GM13977 (cell line): Measurements from ENCODE around the gene ALKBH2.

ENCODE experiments used
- DNase-seq: peaks from one replicate; pipeline ENCODE4 v3.0.0; 2012; ENCODE audit warnings: low spot score
- in situ Hi-C: fragments of 300-500 bp; cut with MboI; formaldehyde crosslinking; loops from one replicate; pipeline ENCODE4 v1.12.0; 2022; ENCODE audit warnings: low sequenced_read_pairs, low pct_unique_long_range_greater_than_20kb, mixed read lengths, inconsistent platforms; ENCODE audit not compliant: unreplicated experiment
- TF ChIP-seq, protein P1 (sequence below): IDR thresholded peaks from 2 replicates; pipeline ENCODE4 v1.5.1; 2012; ENCODE audit warnings: mild to moderate bottlenecking, control low read depth; ENCODE audit not compliant: insufficient read depth; ENCODE audit errors: extremely low read depth, missing control alignments

ALKBH2 gene

GRCh38 chr12:109085590-109085989 lies 7.7 kb downstream of the ALKBH2 start:
- TF ChIP-seq, protein P1, sequence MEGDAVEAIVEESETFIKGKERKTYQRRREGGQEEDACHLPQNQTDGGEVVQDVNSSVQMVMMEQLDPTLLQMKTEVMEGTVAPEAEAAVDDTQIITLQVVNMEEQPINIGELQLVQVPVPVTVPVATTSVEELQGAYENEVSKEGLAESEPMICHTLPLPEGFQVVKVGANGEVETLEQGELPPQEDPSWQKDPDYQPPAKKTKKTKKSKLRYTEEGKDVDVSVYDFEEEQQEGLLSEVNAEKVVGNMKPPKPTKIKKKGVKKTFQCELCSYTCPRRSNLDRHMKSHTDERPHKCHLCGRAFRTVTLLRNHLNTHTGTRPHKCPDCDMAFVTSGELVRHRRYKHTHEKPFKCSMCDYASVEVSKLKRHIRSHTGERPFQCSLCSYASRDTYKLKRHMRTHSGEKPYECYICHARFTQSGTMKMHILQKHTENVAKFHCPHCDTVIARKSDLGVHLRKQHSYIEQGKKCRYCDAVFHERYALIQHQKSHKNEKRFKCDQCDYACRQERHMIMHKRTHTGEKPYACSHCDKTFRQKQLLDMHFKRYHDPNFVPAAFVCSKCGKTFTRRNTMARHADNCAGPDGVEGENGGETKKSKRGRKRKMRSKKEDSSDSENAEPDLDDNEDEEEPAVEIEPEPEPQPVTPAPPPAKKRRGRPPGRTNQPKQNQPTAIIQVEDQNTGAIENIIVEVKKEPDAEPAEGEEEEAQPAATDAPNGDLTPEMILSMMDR: no peak
- DNase-seq: no peak
- in situ Hi-C loops: loop anchor here (25.0 kb wide), 2 partner anchors 223 to 423 kb away; partner anchors contain the start of gene SSH1

- DNase-seq: no peak
- in situ Hi-C loops: loop anchor here (25.0 kb wide), 2 partner anchors 222 to 422 kb away; partner anchors contain the start of gene SSH1
- TF ChIP-seq, protein P1: no peak
Observed at GRCh38 chr12:109084425-109084824, 8.8 kb downstream of the ALKBH2 start.

DNA sequence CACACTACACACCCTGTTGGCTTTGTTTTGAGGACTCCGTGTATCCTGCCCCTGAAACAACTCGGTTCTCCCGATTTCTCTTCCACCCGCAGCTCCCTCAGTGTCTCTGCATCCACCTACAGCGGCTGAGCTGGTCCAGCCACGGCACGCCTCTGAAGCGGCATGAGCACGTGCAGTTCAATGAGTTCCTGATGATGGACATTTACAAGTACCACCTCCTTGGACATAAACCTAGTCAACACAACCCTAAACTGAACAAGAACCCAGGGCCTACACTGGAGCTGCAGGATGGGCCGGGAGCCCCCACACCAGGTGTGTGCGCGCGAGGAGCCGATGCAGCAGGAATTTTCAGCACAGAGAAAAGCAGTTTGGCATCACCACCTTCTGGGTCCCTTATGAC lies 10.5 kb downstream of the ALKBH2 start:
- DNase-seq: no peak
- TF ChIP-seq, protein P1: no peak
- in situ Hi-C loops: loop anchor here (25.0 kb wide), 2 partner anchors 220 to 420 kb away; partner anchors contain the start of gene SSH1

DNA sequence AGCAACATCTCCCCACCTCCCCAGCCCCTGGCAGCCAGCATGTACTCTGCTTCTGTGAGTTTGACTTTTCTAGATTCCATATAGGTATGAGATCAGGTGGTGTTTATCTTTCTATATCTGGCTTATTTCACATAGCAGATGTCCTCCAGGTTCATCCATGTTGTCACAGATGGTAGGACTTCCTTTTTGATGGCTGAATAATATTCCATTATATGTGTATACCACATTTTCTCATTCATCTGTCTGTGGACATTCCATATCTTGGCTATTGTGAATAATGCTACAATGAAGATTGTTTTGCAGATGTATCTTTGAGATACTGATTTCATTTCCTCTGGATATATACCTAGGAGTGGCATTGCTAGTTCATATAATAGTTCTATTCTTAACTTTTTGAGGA lies 18.4 kb downstream of the ALKBH2 start:
- TF ChIP-seq, protein P1: no peak
- in situ Hi-C loops: loop anchor here (25.0 kb wide), 2 partner anchors 213 to 413 kb away; partner anchors contain the start of gene SSH1
- no peak for DNase-seq

DNA sequence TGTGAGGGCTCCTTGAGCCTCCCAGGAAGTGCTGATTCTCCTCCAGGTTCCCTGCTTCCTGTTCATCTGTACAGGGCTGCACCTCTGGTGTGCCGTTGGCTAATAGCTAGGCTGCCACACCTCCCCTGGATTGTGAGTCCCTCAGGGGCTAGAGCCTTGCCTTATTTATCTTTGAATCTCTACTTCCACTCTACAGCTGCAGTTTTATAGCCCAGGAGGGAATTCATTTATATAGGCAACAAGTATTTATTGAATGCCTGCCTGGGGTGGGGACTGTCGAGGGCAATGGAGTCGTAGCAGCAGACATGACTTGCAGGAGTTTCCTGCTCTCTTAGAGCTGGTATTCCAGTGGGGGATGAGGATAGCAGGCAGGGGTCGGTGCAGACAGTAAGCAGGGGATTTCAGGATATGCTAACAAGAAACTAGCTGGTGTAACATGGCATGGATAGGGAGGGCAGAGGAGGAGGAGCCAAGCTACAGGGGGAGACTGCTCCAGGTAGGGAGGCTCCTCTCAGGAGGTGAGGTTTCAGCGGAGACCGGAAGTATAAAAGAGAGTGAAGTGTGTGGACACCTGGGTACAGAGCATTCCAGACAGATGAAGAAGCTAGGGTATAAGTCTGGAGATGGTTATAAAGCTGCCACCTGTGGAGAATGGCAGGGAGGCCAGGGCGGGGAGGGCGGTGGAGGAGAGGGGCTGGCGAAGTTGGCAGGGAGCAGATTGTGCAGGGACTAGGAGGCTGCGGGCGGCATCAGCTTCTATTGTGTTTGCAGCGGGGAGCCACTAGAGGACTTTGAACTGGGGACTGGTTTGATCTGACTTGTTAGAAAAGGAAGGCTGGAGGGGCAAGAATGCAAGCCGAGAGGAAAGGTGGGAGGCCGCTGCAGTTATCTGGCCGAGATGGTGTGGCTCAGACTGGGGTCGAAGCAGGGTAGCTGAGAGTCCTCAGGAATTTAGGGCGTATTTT lies 23.7 kb downstream of the ALKBH2 start:
- no peak for DNase-seq
- in situ Hi-C loops: no loop called here
- TF ChIP-seq, protein P1: no peak

GRCh38 chr12:109065853-109066193 lies 27.4 kb downstream of the ALKBH2 start:
- TF ChIP-seq, protein P1: no peak

More at GRCh38 chr12:109065853-109066193, 27.4 kb downstream of the ALKBH2 start:
- no peak for DNase-seq
- in situ Hi-C loops: no loop called here
